ENCODE measurements around the gene RGS2.

- TF ChIP-seq CTCF (IDR thresholded peaks at IDR 0.05) (no peak), POLR2A (IDR thresholded peaks at IDR 0.05) (no peak)
Measured at GRCh38 chr1:192817246-192817645, 8.4 kb downstream of the RGS2 start.
